T follicular helper cell (primary cell): Measurements from ENCODE around the gene TCAF1.
"Not testable (repeated sequence)": the region's sequence is repeated elsewhere in the genome, so short reads cannot be mapped to it uniquely, and the experiment has no call there.

Experiments used
- DNase-seq: peaks from one replicate; pipeline ENCODE4 v3.0.0-alpha.2; 2020; ENCODE audit warnings: low read depth

Gene TCAF1

DNA sequence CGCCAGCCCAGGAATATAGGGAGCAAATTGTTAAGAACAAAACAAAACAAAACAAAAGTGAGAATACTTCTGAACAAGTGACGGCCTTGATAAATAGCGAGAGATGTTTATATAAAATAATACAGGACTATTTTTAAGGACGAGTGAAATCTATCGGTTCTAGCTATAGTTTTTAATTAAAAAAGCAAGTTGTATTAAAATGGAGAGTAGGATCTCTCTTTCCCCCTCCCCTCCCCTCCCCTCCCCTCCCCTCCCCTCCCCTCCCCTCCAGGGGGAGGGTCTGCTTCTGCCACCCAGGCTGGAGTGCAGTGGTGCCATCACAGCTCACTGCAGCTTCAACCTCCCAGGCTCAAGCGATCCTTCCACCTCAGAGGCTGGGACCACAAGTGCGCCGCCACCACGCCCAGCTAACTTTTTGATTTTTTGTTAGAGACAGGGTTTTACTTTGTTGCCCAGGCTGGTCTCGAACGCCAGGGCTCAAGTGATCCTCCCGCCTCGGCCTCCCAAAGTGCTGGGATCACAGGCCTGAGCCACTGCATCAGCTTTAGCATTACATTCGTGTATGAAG is 440 bp upstream of the TCAF1 start:
- no peak for DNase-seq

DNA sequence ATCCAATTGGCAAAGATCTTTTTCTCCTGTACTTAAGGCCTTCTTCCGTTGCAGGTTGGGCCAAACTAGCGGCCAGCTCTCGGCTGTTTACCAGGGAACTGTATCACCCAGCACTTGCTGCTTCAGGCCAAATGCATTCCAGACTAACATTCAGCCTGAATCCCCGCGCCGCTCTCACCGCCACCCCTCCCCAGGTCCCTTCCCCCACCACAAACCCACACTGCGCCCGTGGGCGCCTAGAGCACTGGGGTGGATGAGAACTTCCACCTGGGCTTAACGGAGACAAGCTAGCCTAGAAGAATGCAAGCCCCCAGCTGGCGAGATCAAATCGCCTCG is 676 bp downstream of the TCAF1 start:
- no peak for DNase-seq

GRCh38 chr7:143900230-143900766 is 1.7 kb downstream of the TCAF1 start:
- no peak for DNase-seq

GRCh38 chr7:143898810-143899209 is 3.2 kb downstream of the TCAF1 start:
- DNase-seq: no peak

GRCh38 chr7:143896667-143897066 is 5.3 kb downstream of the TCAF1 start:
- DNase-seq: no peak

- no peak for DNase-seq
Observed at GRCh38 chr7:143892527-143893300, 9.3 kb downstream of the TCAF1 start.

DNA sequence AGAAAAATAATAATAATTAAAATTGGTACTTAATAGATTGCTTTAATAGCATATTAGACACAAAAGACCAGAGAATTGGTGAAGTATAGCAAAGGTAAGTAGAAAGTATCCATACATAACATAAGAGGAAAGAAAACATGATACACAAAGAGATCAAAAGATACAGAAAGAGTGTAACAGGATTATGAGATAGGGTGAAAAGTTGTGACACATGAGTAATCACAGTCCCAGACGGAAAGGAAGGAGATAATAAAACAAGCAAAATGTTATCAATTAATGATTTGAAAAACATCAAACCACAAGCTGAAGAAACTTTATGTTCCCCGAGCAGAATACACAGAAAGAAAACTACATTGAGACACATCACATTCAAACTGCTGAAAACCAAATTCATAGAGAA is 10.5 kb downstream of the TCAF1 start:
- no peak for DNase-seq

GRCh38 chr7:143890558-143890957 is 11.4 kb downstream of the TCAF1 start:
- no peak for DNase-seq

GRCh38 chr7:143889068-143889467 is 12.9 kb downstream of the TCAF1 start:
- no peak for DNase-seq

DNA sequence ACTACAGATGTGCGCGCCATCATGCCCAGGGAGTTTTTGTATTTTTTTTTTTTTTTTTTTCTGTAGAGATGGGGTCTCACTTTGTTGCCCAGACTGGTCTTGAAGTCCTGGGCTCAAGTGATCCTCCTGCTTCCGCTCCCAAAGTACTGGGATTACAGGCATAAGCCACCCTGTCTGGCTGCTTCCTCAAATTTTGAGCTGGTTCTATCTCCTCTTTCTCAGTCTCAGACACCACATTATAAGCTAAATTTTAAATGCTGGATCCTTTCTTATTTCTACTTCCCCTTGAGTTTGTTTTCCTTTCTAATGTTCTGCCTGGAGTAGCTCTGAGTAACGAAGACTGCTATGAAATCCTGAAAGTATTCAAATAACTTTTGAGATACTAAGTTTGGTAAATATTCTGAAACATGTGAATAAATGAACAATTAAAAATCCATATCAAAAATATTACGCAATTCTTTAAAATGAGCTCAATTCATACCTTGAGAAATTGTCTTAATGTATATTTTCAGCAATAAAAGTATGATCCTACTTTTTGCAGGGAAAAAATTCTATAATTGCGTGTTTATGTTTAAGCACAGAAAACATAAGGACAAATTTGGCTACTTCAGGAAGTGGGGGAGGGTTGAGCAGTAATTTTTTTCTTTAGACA is 15.0 kb downstream of the TCAF1 start:
- DNase-seq: no peak

DNA sequence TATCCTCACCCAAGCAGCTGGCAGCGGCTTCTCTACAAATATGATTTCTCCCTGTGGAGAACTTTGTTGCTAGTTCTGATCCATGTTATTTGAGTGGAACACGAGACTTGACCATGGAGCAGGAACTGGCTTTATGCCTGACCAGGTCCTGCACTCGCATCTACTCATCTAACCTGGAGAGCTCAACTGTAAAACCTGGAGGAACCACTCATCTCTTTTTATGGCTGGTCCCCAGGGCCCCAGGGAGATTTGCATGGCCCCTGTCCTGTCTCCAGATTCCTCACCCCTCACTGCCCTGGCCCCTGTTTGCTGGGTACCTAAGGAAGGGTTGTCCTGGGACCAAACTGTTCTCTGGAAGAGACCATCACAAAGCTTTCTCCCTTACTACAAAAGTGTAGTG is 16.0 kb downstream of the TCAF1 start:
- DNase-seq: no peak

DNA sequence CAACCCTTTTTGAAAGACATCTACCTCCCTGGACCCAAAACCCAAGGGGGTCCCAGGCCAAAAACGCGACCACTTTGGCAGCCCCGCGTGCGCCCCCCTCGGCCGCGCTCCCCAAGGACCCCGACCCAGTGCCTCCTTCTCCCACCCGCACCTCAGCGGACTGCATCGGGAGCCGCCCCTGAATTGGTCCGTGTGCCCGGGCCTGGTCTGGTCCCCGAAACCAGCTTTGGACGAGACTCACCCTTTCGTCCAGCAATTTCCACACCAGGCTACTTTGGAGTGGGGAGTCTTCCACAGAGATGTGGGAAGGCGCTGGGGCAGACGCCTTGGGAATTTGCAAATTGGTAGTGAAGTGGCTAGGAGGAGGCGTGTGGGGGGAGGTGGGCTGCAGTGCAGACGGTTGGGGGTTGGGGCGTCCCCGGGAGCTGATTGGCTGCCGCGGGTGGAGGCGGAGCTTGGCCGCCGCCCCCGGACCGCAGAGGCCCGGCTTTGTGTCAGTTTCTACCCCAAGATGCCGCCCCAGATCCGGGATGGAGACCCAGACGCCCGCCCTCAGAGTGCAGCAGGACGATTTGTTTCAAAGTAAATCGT is 16.9 kb downstream of the TCAF1 start:
- no peak for DNase-seq

DNA sequence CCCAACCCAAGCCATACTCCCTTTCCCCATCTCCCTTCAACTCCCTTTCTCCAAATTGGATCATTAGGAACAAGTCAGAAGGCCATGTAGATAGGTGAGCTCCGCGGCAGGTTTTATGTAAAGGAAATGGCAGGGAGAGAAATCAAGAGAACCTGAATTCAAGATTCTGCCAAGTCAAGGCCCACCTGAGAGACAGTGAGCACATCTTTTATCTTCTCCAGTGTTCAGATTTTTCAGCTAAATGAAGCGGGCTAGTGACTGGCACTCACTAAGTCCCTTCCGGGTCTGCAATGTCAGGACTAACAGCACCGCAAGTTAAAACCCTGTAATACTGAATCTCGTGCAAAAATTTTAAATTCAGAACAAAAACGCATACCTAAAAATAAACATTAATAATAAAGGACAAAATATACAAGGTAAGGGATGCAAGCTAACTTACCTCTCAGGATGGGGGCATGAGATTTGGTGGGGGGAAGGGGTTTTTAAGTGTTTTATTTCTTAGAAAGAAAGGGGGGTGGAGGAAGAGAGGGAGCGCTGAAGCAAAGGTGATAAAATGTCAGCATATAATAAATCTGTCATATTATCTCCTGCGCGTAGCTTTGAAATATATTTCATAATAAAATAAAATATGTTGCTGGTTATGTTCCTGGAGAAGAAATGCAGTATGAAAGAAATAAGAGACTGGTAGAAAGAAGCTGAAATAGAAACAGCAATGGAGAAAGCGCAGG is 17.6 kb downstream of the TCAF1 start:
- DNase-seq: no peak

DNA sequence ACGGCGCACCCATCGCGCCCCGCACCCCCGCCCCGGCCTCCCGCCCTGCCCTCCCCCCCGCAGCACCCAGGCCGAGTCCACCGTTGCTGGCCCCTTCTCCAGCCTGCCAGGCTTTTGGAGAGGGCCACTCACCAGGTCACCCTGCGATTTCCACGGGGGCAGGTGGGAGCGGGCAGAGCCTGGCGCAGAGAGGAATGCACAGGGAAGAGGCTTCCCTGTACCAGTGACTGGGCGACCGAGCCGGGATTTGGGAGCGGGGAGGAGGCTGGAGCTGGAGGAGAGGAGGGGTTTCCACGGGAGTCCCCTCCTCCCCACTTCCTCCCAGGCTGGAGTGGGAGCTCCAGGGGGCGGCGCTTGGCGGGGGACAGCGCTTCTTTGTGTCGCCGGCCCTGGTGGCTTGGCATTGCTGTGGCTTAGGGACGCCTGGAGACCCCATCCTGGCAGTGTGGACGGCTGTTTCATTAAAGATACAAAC is 19.3 kb downstream of the TCAF1 start:
- no peak for DNase-seq

- DNase-seq: no peak
Observed at GRCh38 chr7:143882020-143882603, 19.9 kb downstream of the TCAF1 start.

DNA sequence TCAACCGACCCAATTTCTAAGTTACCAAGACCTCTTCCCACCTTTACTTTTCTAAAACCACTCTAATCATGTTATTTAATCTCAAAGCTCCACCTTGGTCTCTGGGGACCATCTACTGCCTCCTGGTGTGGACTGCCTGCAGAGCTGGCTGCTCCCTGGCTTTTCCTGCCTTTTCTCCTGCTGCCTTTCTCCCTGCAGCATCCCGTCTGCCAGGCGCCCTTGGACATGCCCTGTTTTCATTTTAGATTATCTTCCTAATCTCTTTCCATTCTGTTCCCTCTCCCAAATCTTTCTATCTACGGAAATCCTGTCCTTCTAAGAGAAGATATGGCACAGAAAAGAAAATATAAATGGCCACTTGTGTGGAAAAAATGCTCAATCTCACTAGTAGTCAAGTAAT is 23.1 kb downstream of the TCAF1 start:
- no peak for DNase-seq

- no peak for DNase-seq
Observed at GRCh38 chr7:143877098-143877497, 24.9 kb downstream of the TCAF1 start.

- DNase-seq: no peak
Observed at GRCh38 chr7:143876218-143876617, 25.8 kb downstream of the TCAF1 start.

DNA sequence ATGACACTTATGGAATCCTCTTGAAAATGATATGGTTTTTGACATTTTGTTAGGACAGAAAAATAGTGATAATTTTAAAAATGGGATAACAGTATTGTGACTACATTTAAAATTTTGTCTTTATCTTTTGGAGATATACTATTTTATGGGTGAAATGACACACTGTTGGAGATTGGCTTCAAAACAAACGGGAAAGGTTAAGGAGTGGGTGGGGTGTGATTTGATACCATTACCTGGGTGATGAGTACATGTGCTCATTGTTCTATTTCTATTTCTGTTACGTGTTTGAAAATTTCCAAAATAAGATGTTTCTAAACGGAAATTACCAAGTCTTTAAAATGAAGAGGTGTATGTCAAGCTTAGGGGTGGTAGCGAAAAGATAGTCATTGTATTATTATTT is 28.7 kb downstream of the TCAF1 start:
- not testable (repeated sequence) for DNase-seq

DNA sequence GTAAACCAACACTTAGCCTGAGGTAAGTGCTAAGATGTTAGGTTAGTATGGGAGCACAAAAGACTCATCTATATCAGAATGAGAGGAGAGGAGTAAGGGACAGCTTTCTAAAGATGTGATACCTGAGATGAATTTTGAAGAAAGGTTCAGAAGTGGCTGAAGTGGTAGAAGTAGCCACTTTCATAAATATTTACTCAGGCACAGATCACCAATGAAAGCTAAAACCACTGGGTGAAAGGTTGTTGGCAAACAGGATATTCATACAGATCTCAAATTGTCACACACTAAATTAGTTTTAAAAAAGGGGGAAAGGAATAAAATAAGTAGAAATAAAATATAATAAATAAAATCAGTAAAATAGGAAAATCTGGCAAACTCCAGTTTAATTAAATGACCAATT is 30.4 kb downstream of the TCAF1 start:
- DNase-seq: not testable (repeated sequence)

GRCh38 chr7:143857994-143858393 is 44.0 kb downstream of the TCAF1 start:
- not testable (repeated sequence) for DNase-seq

DNA sequence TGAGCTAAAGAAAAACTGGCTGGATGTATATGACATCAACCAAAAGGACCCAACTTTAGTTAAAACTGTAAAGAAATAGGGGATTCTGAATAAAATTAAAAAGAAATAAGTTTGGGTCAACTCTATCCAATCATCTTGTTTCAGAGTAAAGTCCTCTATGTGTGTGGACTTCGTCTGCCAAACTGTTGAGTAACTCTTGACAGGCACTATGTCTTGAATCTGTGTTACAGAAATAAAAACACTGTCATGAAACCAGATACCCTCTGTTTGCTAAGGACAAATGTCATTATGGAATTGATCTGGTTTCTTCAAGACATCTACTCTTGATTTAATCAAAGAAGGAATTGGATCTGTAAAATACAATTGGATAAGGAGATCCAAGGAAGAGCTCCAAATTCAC is 46.5 kb downstream of the TCAF1 start:
- DNase-seq: not testable (repeated sequence)
